Trophoblast cell (in vitro differentiated cells and primary cell): Measurements from ENCODE around the gene BMP8A.

Experiments
- DNase-seq, 2 donors: peaks; one replicate each; pipeline ENCODE4 v3.0.0-alpha.2; 2016
- H2AFZ ChIP-seq: 2 replicates; pipeline ENCODE4 v1.6.1; 2013; ENCODE audit warnings: low read length, moderate library complexity, mild to moderate bottlenecking; ENCODE audit not compliant: insufficient read depth, poor library complexity
- H2AK5ac ChIP-seq: 2 replicates; pipeline ENCODE4 v1.6.1; 2013; ENCODE audit warnings: mild to moderate bottlenecking, low read length
- H2BK120ac ChIP-seq: 2 replicates; pipeline ENCODE4 v1.6.1; 2013; ENCODE audit warnings: low read length, mild to moderate bottlenecking, moderate library complexity; ENCODE audit not compliant: insufficient read depth, poor library complexity
- H2BK12ac ChIP-seq: 2 replicates; pipeline ENCODE4 v1.6.1; 2013; ENCODE audit warnings: mild to moderate bottlenecking, low read length, moderate library complexity
- H2BK5ac ChIP-seq: 2 replicates; pipeline ENCODE4 v1.6.1; 2013; ENCODE audit warnings: low read length, low read depth, moderate library complexity, mild to moderate bottlenecking; ENCODE audit not compliant: poor library complexity
- H3K14ac ChIP-seq: 2 replicates; pipeline ENCODE4 v1.6.1; 2013; ENCODE audit warnings: mild to moderate bottlenecking, low read length
- H3K18ac ChIP-seq: 2 replicates; pipeline ENCODE4 v1.6.1; 2013; ENCODE audit warnings: mild to moderate bottlenecking, low read length
- H3K23ac ChIP-seq: 2 replicates; pipeline ENCODE4 v1.6.1; 2013; ENCODE audit warnings: low read length
- H3K27ac ChIP-seq: 2 replicates; pipeline ENCODE4 v1.5.1; 2013; ENCODE audit warnings: low read depth, mild to moderate bottlenecking, inconsistent platforms, low read length, moderate library complexity
- H3K27me3 ChIP-seq: 2 replicates; pipeline ENCODE4 v1.6.1; 2013; ENCODE audit warnings: inconsistent platforms, mild to moderate bottlenecking, low read length, moderate library complexity; ENCODE audit not compliant: insufficient read depth
- H3K36me3 ChIP-seq, 2 experiments: 1 replicate in 1 of 2; 2 replicates in 1 of 2; pipeline ENCODE4 v1.6.1; 2013; ENCODE audit warnings: low read length in 2 of 2, mild to moderate bottlenecking in 2 of 2, moderate library complexity in 1 of 2; ENCODE audit not compliant: insufficient read depth in 2 of 2, control insufficient read depth in 1 of 2
- H3K4ac ChIP-seq: 2 replicates; pipeline ENCODE4 v1.6.1; 2013; ENCODE audit warnings: low read depth, mild to moderate bottlenecking, low read length, moderate library complexity
- H3K4me1 ChIP-seq, 2 experiments: 1 replicate in 1 of 2; 2 replicates in 1 of 2; pipeline ENCODE4 v1.6.1; 2013; ENCODE audit warnings: low read length in 2 of 2, mild to moderate bottlenecking in 2 of 2, moderate library complexity in 1 of 2; ENCODE audit not compliant: insufficient read depth in 2 of 2, control insufficient read depth in 1 of 2
- H3K4me2 ChIP-seq: 2 replicates; pipeline ENCODE4 v1.6.1; 2013; ENCODE audit warnings: inconsistent platforms, mild to moderate bottlenecking, low read length, moderate library complexity
- H3K4me3 ChIP-seq: 2 replicates; pipeline ENCODE4 v1.5.1; 2013; ENCODE audit warnings: mild to moderate bottlenecking, low read depth, low read length, inconsistent platforms
- H3K79me1 ChIP-seq: one replicate; pipeline ENCODE4 v1.6.1; 2013; ENCODE audit warnings: low read length
- H3K79me2 ChIP-seq: 2 replicates; pipeline ENCODE4 v1.6.1; 2013; ENCODE audit warnings: low read length, mild to moderate bottlenecking; ENCODE audit not compliant: control insufficient read depth, insufficient read depth, poor library complexity
- H3K9ac ChIP-seq: 2 replicates; pipeline ENCODE4 v1.6.1; 2013; ENCODE audit warnings: mild to moderate bottlenecking, low read length
- H3K9me3 ChIP-seq: 2 replicates; pipeline ENCODE4 v1.6.1; 2013; ENCODE audit warnings: low read depth, mild to moderate bottlenecking, control low read depth, inconsistent platforms, low read length; ENCODE audit not compliant: insufficient read depth
- H4K12ac ChIP-seq: 2 replicates; pipeline ENCODE4 v1.6.1; 2013; ENCODE audit warnings: low read depth, mild to moderate bottlenecking, low read length, moderate library complexity
- H4K8ac ChIP-seq: 2 replicates; pipeline ENCODE4 v1.6.1; 2013; ENCODE audit warnings: low read depth, mild to moderate bottlenecking, low read length, moderate library complexity
- H4K91ac ChIP-seq: one replicate; pipeline ENCODE4 v1.6.1; 2013; ENCODE audit warnings: low read depth, mild to moderate bottlenecking, low read length, moderate library complexity
- WGBS: extraction: QIAGEN DNeasy Blood & Tissue Kit; methylation state at CpG from one replicate; pipeline ENCODE4 v1.1.7; 2013; ENCODE audit warnings: missing lambda C conversion rate; ENCODE audit not compliant: insufficient read length, insufficient coverage; ENCODE audit errors: extremely low coverage; 5-methylcytosine and 5-hydroxymethylcytosine counted together

BMP8A gene

GRCh38 chr1:39567302-39567701 is 75.9 kb downstream of the BMP8A start:
- no peak overlapping the region for H3K4me2 ChIP-seq
- H4K8ac ChIP-seq: no peak overlapping the region
- no peak overlapping the region for H2BK12ac ChIP-seq
- H4K12ac ChIP-seq: no peak overlapping the region
- no peak overlapping the region for H2BK5ac ChIP-seq
- no peak overlapping the region for H2BK120ac ChIP-seq
- no peak overlapping the region for H3K9ac ChIP-seq
- no peak overlapping the region for H3K23ac ChIP-seq
- no peak overlapping the region for H3K4ac ChIP-seq
- DNase-seq: no peak
- H3K79me1 ChIP-seq: no peaks in the 10 kb centered on the region
- H3K79me2 ChIP-seq: no peaks in the 10 kb centered on the region
- H3K4me1 ChIP-seq: no peaks in the 10 kb centered on the region
- no peak overlapping the region for H3K4me3 ChIP-seq
- no CpG with 5 or more reads among the region's 3 CpGs for WGBS
- no peak overlapping the region for H4K91ac ChIP-seq
- no peak overlapping the region for H3K27ac ChIP-seq
- no peak overlapping the region for H3K14ac ChIP-seq
- H3K27me3 ChIP-seq: no peaks in the 10 kb centered on the region
- H3K36me3 ChIP-seq: peaks cover 43 to 79% of the 10 kb centered on the region in 2 experiments
- H3K18ac ChIP-seq: no peak overlapping the region
- H2AK5ac ChIP-seq: no peak overlapping the region
- no peak overlapping the region for H2AFZ ChIP-seq
- H3K9me3 ChIP-seq: no peaks in the 10 kb centered on the region

- Histone ChIP-seq H3K4ac (no peak overlapping the region), H3K79me1 (no peaks in the 10 kb centered on the region), H2BK5ac (no peak overlapping the region), H2AK5ac (no peak overlapping the region), H4K12ac (no peak overlapping the region), H2AFZ (no peak overlapping the region), H3K9ac (no peak overlapping the region), H3K14ac (no peak overlapping the region), H3K4me1 (peaks cover 0 to under 1% of the 10 kb centered on the region in 2 experiments), H3K27me3 (no peaks in the 10 kb centered on the region), H3K4me2 (no peak overlapping the region), H4K8ac (no peak overlapping the region), H3K4me3 (no peak overlapping the region), H4K91ac (no peak overlapping the region), H3K27ac (no peak overlapping the region), H2BK120ac (no peak overlapping the region), H3K36me3 (peaks cover 41 to 79% of the 10 kb centered on the region in 2 experiments), H3K18ac (no peak overlapping the region), H3K79me2 (peaks cover under 1% of the 10 kb centered on the region), H2BK12ac (no peak overlapping the region), H3K23ac (no peak overlapping the region), H3K9me3 (no peaks in the 10 kb centered on the region)
- no peak for DNase-seq
- WGBS: no CpG with 5 or more reads among the region's 2 CpGs
Measured at GRCh38 chr1:39568208-39568607, 76.8 kb downstream of the BMP8A start.

GRCh38 chr1:39569034-39569433 is 77.6 kb downstream of the BMP8A start:
- no CpG with 5 or more reads among the region's 4 CpGs for WGBS
- Histone ChIP-seq H2BK120ac (no peak overlapping the region), H3K9ac (no peak overlapping the region), H3K27me3 (no peaks in the 10 kb centered on the region), H3K18ac (no peak overlapping the region), H3K79me1 (no peaks in the 10 kb centered on the region), H3K27ac (no peak overlapping the region), H3K4me3 (no peak overlapping the region), H3K4me2 (no peak overlapping the region), H3K9me3 (no peaks in the 10 kb centered on the region), H2BK5ac (no peak overlapping the region), H3K36me3 (peaks cover 38 to 72% of the 10 kb centered on the region in 2 experiments), H2AK5ac (no peak overlapping the region), H3K4ac (no peak overlapping the region), H2AFZ (no peak overlapping the region), H3K23ac (no peak overlapping the region), H2BK12ac (no peak overlapping the region), H3K4me1 (peaks cover 0 to 6% of the 10 kb centered on the region in 2 experiments), H4K91ac (no peak overlapping the region), H4K12ac (no peak overlapping the region), H4K8ac (no peak overlapping the region), H3K14ac (no peak overlapping the region), H3K79me2 (peaks cover 7% of the 10 kb centered on the region)
- DNase-seq: no peak

- H2AFZ ChIP-seq: no peak overlapping the region
- no peak overlapping the region for H3K4me3 ChIP-seq
- H2BK5ac ChIP-seq: no peak overlapping the region
- no peak overlapping the region for H2AK5ac ChIP-seq
- no peak overlapping the region for H3K23ac ChIP-seq
- no peak for DNase-seq
- H3K79me2 ChIP-seq: peaks cover 22% of the 10 kb centered on the region
- peaks cover 26 to 65% of the 10 kb centered on the region in 2 experiments for H3K36me3 ChIP-seq
- H3K27ac ChIP-seq: no peak overlapping the region
- H3K9me3 ChIP-seq: no peaks in the 10 kb centered on the region
- no peak overlapping the region for H3K4me2 ChIP-seq
- H3K79me1 ChIP-seq: peaks cover 2% of the 10 kb centered on the region
- H3K4ac ChIP-seq: no peak overlapping the region
- H3K18ac ChIP-seq: no peak overlapping the region
- no peak overlapping the region for H3K9ac ChIP-seq
- no peaks in the 10 kb centered on the region for H3K27me3 ChIP-seq
- peaks cover 4 to 16% of the 10 kb centered on the region in 2 experiments for H3K4me1 ChIP-seq
- H4K8ac ChIP-seq: no peak overlapping the region
- H4K12ac ChIP-seq: no peak overlapping the region
- H4K91ac ChIP-seq: no peak overlapping the region
- no peak overlapping the region for H2BK12ac ChIP-seq
- no peak overlapping the region for H3K14ac ChIP-seq
- WGBS: no CpG with 5 or more reads among the region's 11 CpGs
- no peak overlapping the region for H2BK120ac ChIP-seq
Measured at GRCh38 chr1:39570477-39571177, 79.2 kb downstream of the BMP8A start.
